Motor neuron (in vitro differentiated cells): Measurements from ENCODE around the gene DENND1B. TPM values are rescaled to one million over a fixed set of nuclear protein-coding genes. Genes with fewer than 3 reads are reported as not detected.

Experiments
- ATAC-seq, 8 experiments: fragments of 200-7000 bp; cut with Tn5 transposase; replicated peaks in 6 of 8; 2 replicates each; pipeline ENCODE4 v1.8.0; 2021; ENCODE audit warnings: mild to moderate bottlenecking in 8 of 8, moderate library complexity in 8 of 8
- H3K27ac ChIP-seq, 2 donors: fragments of 250-450 bp; sonication (Bioruptor Pico); 2 replicates each; pipeline ENCODE4 v1.9.0; 2021; ENCODE audit warnings: antibody characterized with exemption in 2 of 2, mild to moderate bottlenecking in 2 of 2, moderate library complexity in 1 of 2
- H3K4me1 ChIP-seq, 2 donors: fragments of 250-450 bp; sonication (Bioruptor Pico); replicated peaks in 1 of 2; 2 replicates each; pipeline ENCODE4 v1.6.1; 2021; ENCODE audit warnings: antibody characterized with exemption in 2 of 2, mild to moderate bottlenecking in 2 of 2, moderate library complexity in 1 of 2
- H3K4me3 ChIP-seq, 5 donors: fragments of 250-450 bp; sonication (Bioruptor Pico); 2 replicates each; pipeline ENCODE4 v1.9.0; 2021; ENCODE audit warnings: antibody characterized with exemption in 5 of 5, mild to moderate bottlenecking in 5 of 5, moderate library complexity in 4 of 5
- WGBS, 10 experiments: fragments of 450-650 bp; shearing (Covaris generic); methylation state at CpG; one replicate each; pipeline ENCODE4 v1.0.0; 2022; 5-methylcytosine and 5-hydroxymethylcytosine counted together
- in situ Hi-C, 9 experiments: fragments of 400-800 bp; cut with MboI; loops; one replicate each; pipeline ENCODE4 v1.15.0; 2021; ENCODE audit warnings: low sequenced_read_pairs in 9 of 9, low pct_unique_long_range_greater_than_20kb in 2 of 9; ENCODE audit not compliant: unreplicated experiment in 9 of 9
- total RNA-seq, 8 experiments: library from RNA; unstranded; fragments of 300-600 nt; gene quantifications; 2 replicates each; pipeline versions ENCODE4 v1.2.3 to v1.2.4, GENCODE V29; 2022

DENND1B gene
- total RNA-seq, 8 experiments from 2014 or later, result 9.0 to 29.9 (median 11.6) TPM

- Histone ChIP-seq H3K4me1 (peaks cover 36 to 56% of the 10 kb centered on the region in 2 donors), H3K4me3 (no peak overlapping the region), H3K27ac (peak overlapping the region in 1 of 2 donors; percentile 38)
- 20 to 88% (median 66%) methylated on average over 1 to 9 of the region's 9 CpGs for WGBS, 10 experiments
- peak in 6 of 8 experiments; percentile 29 to 67 (median 50) for ATAC-seq
- in situ Hi-C loops, result no loop called here
Measured at GRCh38 chr1:197471248-197471985, 303.9 kb downstream of the DENND1B start.

GRCh38 chr1:197470330-197470729, 304.9 kb downstream of the DENND1B start:
- H3K4me3 ChIP-seq, result no peak overlapping the region
- peaks cover 43 to 67% of the 10 kb centered on the region in 2 donors for H3K4me1 ChIP-seq
- ATAC-seq, result peak in 3 of 8 experiments; percentile 24 to 42 (median 32)
- H3K27ac ChIP-seq, result no peak overlapping the region
- in situ Hi-C loops, result no loop called here
- 67 to 100% (median 89%) methylated on average over 1 of the region's 1 CpG; no CpG with 5 or more reads in 2 of the 10 experiments for WGBS, 10 experiments

- Histone ChIP-seq H3K27ac (no peak overlapping the region), H3K4me3 (no peak overlapping the region), H3K4me1 (peaks cover 46 to 73% of the 10 kb centered on the region in 2 donors)
- in situ Hi-C loops, result no loop called here
- ATAC-seq, result no peak
- WGBS, 10 experiments, result 43 to 85% (median 75%) methylated on average over 3 to 7 of the region's 7 CpGs
Measured at GRCh38 chr1:197469620-197470210, 305.6 kb downstream of the DENND1B start.

- peaks cover 54 to 84% of the 10 kb centered on the region in 2 donors for H3K4me1 ChIP-seq
- ATAC-seq, result peak in 3 of 8 experiments; percentile 65 to 68 (median 68)
- in situ Hi-C loops, result no loop called here
- H3K4me3 ChIP-seq, result no peak overlapping the region
- no peak overlapping the region for H3K27ac ChIP-seq
- WGBS, 10 experiments, result 25 to 100% (median 94%) methylated on average over 2 to 9 of the region's 9 CpGs
Measured at GRCh38 chr1:197468543-197469175, 306.6 kb downstream of the DENND1B start.

GRCh38 chr1:197467881-197468280, 307.4 kb downstream of the DENND1B start:
- no peak for ATAC-seq
- WGBS, 10 experiments, result 0 to 100% (median 86%) methylated on average over 1 of the region's 1 CpG; no CpG with 5 or more reads in 3 of the 10 experiments

GRCh38 chr1:197466813-197467212, 308.5 kb downstream of the DENND1B start:
- WGBS, 10 experiments, result 17 to 92% (median 82%) methylated on average over 2 to 3 of the region's 3 CpGs

More at GRCh38 chr1:197467881-197468280, 307.4 kb downstream of the DENND1B start:
- Histone ChIP-seq H3K27ac (no peak overlapping the region), H3K4me3 (no peak overlapping the region), H3K4me1 (peaks cover 61 to 88% of the 10 kb centered on the region in 2 donors)
- in situ Hi-C loops, result no loop called here

GRCh38 chr1:197465528-197466327, 309.6 kb downstream of the DENND1B start:
- in situ Hi-C loops, result no loop called here
- H3K4me1 ChIP-seq, result peaks cover 49 to 86% of the 10 kb centered on the region in 2 donors
- H3K4me3 ChIP-seq, result no peak overlapping the region
- H3K27ac ChIP-seq, result no peak overlapping the region
- WGBS, 10 experiments, result 40 to 91% (median 78%) methylated on average over 1 to 3 of the region's 3 CpGs
- ATAC-seq, result peak in 1 of 8 experiments; percentile 27

More at GRCh38 chr1:197466813-197467212, 308.5 kb downstream of the DENND1B start:
- peaks cover 53 to 86% of the 10 kb centered on the region in 2 donors for H3K4me1 ChIP-seq
- H3K27ac ChIP-seq, result no peak overlapping the region
- ATAC-seq, result no peak
- in situ Hi-C loops, result no loop called here
- no peak overlapping the region for H3K4me3 ChIP-seq

GRCh38 chr1:197464044-197464443, 311.2 kb downstream of the DENND1B start:
- 7 to 20% (median 11%) methylated on average over 4 to 7 of the region's 7 CpGs; no CpG with 5 or more reads in 1 of the 10 experiments for WGBS, 10 experiments
- H3K4me1 ChIP-seq, result peaks cover 38 to 76% of the 10 kb centered on the region in 2 donors
- peak; percentile 66 to 98 (median 94) for ATAC-seq
- H3K4me3 ChIP-seq, result no peak overlapping the region
- H3K27ac ChIP-seq, result peak overlapping the region; percentile 0 to 21
- in situ Hi-C loops, result no loop called here

- H3K4me3 ChIP-seq, result no peak overlapping the region
- in situ Hi-C loops, result no loop called here
- ATAC-seq, result no peak
- H3K4me1 ChIP-seq, result peaks cover 38 to 77% of the 10 kb centered on the region in 2 donors
- peak overlapping the region in 1 of 2 donors; percentile 21 for H3K27ac ChIP-seq
Measured at GRCh38 chr1:197463142-197463541, 312.1 kb downstream of the DENND1B start.

GRCh38 chr1:197462539-197462938, 312.7 kb downstream of the DENND1B start:
- Histone ChIP-seq H3K27ac (no peak overlapping the region), H3K4me3 (no peak overlapping the region), H3K4me1 (peaks cover 38 to 77% of the 10 kb centered on the region in 2 donors)
- WGBS, 10 experiments, result 58 to 96% (median 85%) methylated on average over 1 to 5 of the region's 5 CpGs
- in situ Hi-C loops, result no loop called here
- ATAC-seq, result no peak
